ENCODE results near the gene ABCD3. TPM values are rescaled to one million over a fixed set of nuclear protein-coding genes. Genes with fewer than 3 reads are reported as not detected.

ABCD3 gene
- total and polyA plus RNA-seq, 2 of the 13 experiments (the other 11 are each of a cell fraction or from before 2014, with no cell fraction given): 27.5 to 166 TPM

- TF ChIP-seq, protein P1, sequence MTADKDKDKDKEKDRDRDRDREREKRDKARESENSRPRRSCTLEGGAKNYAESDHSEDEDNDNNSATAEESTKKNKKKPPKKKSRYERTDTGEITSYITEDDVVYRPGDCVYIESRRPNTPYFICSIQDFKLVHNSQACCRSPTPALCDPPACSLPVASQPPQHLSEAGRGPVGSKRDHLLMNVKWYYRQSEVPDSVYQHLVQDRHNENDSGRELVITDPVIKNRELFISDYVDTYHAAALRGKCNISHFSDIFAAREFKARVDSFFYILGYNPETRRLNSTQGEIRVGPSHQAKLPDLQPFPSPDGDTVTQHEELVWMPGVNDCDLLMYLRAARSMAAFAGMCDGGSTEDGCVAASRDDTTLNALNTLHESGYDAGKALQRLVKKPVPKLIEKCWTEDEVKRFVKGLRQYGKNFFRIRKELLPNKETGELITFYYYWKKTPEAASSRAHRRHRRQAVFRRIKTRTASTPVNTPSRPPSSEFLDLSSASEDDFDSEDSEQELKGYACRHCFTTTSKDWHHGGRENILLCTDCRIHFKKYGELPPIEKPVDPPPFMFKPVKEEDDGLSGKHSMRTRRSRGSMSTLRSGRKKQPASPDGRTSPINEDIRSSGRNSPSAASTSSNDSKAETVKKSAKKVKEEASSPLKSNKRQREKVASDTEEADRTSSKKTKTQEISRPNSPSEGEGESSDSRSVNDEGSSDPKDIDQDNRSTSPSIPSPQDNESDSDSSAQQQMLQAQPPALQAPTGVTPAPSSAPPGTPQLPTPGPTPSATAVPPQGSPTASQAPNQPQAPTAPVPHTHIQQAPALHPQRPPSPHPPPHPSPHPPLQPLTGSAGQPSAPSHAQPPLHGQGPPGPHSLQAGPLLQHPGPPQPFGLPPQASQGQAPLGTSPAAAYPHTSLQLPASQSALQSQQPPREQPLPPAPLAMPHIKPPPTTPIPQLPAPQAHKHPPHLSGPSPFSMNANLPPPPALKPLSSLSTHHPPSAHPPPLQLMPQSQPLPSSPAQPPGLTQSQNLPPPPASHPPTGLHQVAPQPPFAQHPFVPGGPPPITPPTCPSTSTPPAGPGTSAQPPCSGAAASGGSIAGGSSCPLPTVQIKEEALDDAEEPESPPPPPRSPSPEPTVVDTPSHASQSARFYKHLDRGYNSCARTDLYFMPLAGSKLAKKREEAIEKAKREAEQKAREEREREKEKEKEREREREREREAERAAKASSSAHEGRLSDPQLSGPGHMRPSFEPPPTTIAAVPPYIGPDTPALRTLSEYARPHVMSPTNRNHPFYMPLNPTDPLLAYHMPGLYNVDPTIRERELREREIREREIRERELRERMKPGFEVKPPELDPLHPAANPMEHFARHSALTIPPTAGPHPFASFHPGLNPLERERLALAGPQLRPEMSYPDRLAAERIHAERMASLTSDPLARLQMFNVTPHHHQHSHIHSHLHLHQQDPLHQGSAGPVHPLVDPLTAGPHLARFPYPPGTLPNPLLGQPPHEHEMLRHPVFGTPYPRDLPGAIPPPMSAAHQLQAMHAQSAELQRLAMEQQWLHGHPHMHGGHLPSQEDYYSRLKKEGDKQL (CRISPR knock-in tag; IDR thresholded peaks at IDR 0.05; ENCODE audit: low read depth): no peak
- TF ChIP-seq MXD3 (CRISPR knock-in tag; IDR thresholded peaks at IDR 0.05) (no peak), ZNF280D (CRISPR knock-in tag; IDR thresholded peaks at IDR 0.05) (no peak), FOSL2 (CRISPR knock-in tag; IDR thresholded peaks at IDR 0.05) (no peak), PAXIP1 (CRISPR knock-in tag; conservative IDR thresholded peaks at IDR 0.05) (no peak), FIP1L1 (IDR thresholded peaks at IDR 0.05; ENCODE audit: borderline replicate concordance, insufficient read depth, low read depth, low read length) (no peak), U2AF1 (optimal IDR thresholded peaks at IDR 0.05; ENCODE audit: low read depth, low read length) (no peak), RFX3 (CRISPR knock-in tag; IDR thresholded peaks at IDR 0.05) (no peak), MTERF4 (CRISPR knock-in tag; IDR thresholded peaks at IDR 0.05) (no peak), CC2D1A (CRISPR knock-in tag; IDR thresholded peaks at IDR 0.05) (no peak), MATR3 (CRISPR knock-in tag; IDR thresholded peaks at IDR 0.05) (no peak), RBAK (CRISPR knock-in tag; IDR thresholded peaks at IDR 0.05) (no peak)
- TF ChIP-seq, protein P2, sequence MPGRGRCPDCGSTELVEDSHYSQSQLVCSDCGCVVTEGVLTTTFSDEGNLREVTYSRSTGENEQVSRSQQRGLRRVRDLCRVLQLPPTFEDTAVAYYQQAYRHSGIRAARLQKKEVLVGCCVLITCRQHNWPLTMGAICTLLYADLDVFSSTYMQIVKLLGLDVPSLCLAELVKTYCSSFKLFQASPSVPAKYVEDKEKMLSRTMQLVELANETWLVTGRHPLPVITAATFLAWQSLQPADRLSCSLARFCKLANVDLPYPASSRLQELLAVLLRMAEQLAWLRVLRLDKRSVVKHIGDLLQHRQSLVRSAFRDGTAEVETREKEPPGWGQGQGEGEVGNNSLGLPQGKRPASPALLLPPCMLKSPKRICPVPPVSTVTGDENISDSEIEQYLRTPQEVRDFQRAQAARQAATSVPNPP (CRISPR knock-in tag; IDR thresholded peaks at IDR 0.05): no peak
Measured at GRCh38 chr1:94401206-94401605, 17.0 kb upstream of the ABCD3 start (continued).

All from HepG2 (cell line).